ENCODE measurements around the gene GLIPR1L2. TPM values are rescaled to one million over a fixed set of nuclear protein-coding genes. Genes with fewer than 3 reads are reported as not detected.
"Not testable (repeated sequence)": the region's sequence is repeated elsewhere in the genome, so short reads cannot be mapped to it uniquely, and the experiment has no call there.

The GLIPR1L2 gene
- total RNA-seq, 1 donor from 2014 or later = 0.68 TPM

DNA sequence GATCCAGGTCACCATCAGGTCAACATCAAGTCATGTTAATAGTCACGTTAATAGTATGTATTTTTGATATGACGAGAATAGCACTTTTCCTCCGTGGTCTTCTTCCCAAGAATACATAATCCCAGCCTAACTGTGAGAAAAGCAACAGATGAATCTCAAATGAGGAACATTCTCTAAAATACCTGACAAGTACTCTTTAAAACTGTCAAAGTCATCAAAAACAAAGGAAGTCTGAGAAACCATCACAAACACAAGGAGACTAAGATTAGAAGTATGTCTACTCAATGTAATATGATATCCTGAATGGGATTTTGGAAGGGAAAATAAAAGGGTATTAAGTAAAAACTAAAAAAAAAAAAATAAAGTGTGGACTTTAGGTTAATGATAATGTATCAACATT lies 52.8 kb downstream of the GLIPR1L2 start:
- H3K36me3 ChIP-seq = no peaks in the 10 kb centered on the region
- H3K9me3 ChIP-seq = no peaks in the 10 kb centered on the region
- H3K27me3 ChIP-seq (ENCODE audit: low read depth) = no peaks in the 10 kb centered on the region
- no peak for DNase-seq
- intact Hi-C loops (cut with DNase I) = no loop called here
- TF ChIP-seq, protein P1, sequence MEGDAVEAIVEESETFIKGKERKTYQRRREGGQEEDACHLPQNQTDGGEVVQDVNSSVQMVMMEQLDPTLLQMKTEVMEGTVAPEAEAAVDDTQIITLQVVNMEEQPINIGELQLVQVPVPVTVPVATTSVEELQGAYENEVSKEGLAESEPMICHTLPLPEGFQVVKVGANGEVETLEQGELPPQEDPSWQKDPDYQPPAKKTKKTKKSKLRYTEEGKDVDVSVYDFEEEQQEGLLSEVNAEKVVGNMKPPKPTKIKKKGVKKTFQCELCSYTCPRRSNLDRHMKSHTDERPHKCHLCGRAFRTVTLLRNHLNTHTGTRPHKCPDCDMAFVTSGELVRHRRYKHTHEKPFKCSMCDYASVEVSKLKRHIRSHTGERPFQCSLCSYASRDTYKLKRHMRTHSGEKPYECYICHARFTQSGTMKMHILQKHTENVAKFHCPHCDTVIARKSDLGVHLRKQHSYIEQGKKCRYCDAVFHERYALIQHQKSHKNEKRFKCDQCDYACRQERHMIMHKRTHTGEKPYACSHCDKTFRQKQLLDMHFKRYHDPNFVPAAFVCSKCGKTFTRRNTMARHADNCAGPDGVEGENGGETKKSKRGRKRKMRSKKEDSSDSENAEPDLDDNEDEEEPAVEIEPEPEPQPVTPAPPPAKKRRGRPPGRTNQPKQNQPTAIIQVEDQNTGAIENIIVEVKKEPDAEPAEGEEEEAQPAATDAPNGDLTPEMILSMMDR (IDR thresholded peaks at IDR 0.05) = no peak
- H3K4me3 ChIP-seq = no peak overlapping the region
- no peak overlapping the region for H3K27ac ChIP-seq
- H3K4me1 ChIP-seq = no peaks in the 10 kb centered on the region
- ATAC-seq = no peak

DNA sequence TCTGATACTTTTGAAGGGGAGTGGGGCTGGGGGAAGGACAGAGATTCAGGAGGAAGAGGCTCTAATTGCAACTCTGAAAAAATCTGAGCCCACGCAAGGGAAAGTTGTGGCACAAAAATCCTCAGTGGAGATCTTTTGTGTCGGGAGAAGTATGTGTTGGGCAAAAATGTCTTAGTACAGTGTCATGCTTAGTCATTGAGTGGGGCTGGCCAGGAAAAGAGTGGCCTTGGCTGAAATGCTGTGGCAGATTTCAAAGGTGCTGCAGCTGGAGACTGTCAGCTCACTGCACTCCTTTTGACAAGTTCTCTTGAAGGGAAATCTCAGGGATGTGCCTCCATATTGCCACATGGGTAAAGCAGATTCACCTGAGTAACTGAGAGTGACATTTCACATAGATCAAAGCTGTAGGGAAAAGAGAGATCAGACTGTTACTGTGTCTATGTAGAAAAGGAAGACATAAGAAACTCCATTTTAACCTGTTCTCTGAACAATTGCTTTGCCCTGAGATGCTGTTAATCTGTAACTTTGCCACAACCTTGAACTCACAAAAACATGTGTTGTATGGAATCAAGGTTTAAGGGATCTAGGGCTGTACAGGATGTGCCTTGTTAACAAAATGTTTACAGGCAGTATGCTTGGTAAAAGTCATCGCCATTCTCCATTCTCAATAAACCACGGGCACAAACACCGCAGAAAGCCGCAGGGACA lies 53.7 kb downstream of the GLIPR1L2 start:
- TF ChIP-seq, protein P1 (IDR thresholded peaks at IDR 0.05) = no peak
- intact Hi-C loops (cut with DNase I) = no loop called here
- Histone ChIP-seq H3K36me3 (no peaks in the 10 kb centered on the region), H3K27me3 (ENCODE audit: low read depth) (no peaks in the 10 kb centered on the region), H3K4me3 (no peak overlapping the region), H3K9me3 (no peaks in the 10 kb centered on the region), H3K27ac (no peak overlapping the region), H3K4me1 (no peaks in the 10 kb centered on the region)
- no peak for DNase-seq
- ATAC-seq = no peak

DNA sequence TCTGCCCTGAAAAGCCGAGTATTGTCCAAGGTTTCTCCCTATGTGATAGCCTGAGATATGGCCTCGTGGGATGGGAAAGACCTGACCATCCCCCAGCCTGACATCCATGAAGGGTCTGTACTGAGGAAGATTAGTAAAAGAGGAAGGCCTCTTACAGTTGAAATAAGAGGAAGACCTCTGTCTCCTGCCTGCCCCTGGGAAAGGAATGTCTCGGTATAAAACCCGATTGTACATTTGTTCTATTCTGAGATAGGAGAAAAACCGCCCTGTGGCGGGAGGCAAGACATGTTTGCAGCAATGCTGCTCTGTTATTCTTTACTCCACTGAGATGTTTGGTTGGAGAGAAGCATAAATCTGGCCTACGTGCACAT lies 54.2 kb downstream of the GLIPR1L2 start:
- intact Hi-C loops (cut with DNase I); H3K4me3 ChIP-seq; H3K36me3 ChIP-seq; ATAC-seq; H3K27ac ChIP-seq; H3K4me1 ChIP-seq; H3K27me3 ChIP-seq (ENCODE audit: low read depth); DNase-seq; H3K9me3 ChIP-seq: not testable (repeated sequence)

DNA sequence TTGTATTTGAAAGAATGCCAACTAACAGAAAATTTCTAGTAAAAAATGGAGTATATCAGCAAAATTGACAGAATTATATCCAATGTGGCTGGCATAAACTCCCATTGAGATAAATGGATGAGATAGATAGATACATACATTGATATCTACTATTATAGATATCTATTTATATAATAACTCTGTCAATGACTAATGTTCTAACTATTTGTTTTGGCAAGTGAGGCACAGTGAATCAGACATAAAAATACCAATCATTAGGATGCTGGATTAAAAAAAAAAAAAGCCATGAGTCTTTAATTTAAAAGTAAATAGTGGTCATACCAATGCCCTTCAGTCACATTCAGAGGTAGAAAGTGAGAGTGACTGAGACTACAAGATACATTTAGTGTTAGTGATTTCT lies 56.0 kb downstream of the GLIPR1L2 start:
- H3K36me3 ChIP-seq = no peaks in the 10 kb centered on the region
- intact Hi-C loops (cut with DNase I) = no loop called here
- no peak overlapping the region for H3K27ac ChIP-seq
- no peak overlapping the region for H3K4me3 ChIP-seq
- TF ChIP-seq, protein P1 (IDR thresholded peaks at IDR 0.05) = no peak
- DNase-seq (no peak), ATAC-seq (no peak)
- no peaks in the 10 kb centered on the region for H3K4me1 ChIP-seq
- H3K27me3 ChIP-seq (ENCODE audit: low read depth) = no peaks in the 10 kb centered on the region
- no peaks in the 10 kb centered on the region for H3K9me3 ChIP-seq

DNA sequence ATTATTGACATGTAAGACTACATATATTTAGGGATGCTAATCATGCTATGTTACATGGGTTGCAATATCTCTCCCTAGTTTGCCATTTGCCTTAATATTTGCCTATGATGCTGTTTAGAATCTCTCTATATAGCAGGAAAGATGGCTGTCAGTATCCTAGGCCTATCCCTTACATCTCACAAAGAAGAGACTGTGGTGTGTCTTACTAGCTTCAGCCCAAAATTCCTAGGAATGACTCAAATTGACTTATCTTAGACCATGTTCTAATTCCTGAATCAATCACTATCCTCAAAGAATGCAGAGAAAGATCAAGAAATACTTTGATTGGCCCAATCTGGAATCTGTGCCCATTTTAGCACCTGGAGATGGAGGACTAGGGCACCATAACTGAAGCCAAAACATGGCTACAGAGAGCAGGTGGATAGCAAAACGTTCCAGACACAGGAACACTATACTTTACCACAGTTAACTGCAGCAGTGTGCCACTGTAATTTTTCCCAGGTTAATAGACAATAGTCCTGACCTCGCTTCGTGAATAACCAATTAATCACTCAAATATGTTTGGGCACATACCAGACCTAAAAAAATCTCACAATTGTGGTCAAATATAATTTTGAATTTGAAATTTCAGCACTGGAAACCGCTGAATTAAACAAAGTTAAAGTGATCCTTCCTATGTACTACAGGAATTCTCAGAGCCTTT lies 57.0 kb downstream of the GLIPR1L2 start:
- no peaks in the 10 kb centered on the region for H3K4me1 ChIP-seq

More for the DNA sequence above, 57.0 kb downstream of the GLIPR1L2 start:
- intact Hi-C loops (cut with DNase I) = no loop called here
- TF ChIP-seq, protein P1 (IDR thresholded peaks at IDR 0.05) = no peak
- no peak overlapping the region for H3K4me3 ChIP-seq
- no peaks in the 10 kb centered on the region for H3K27me3 ChIP-seq (ENCODE audit: low read depth)
- no peaks in the 10 kb centered on the region for H3K36me3 ChIP-seq
- no peak for DNase-seq
- no peak for ATAC-seq
- no peak overlapping the region for H3K27ac ChIP-seq
- H3K9me3 ChIP-seq = no peaks in the 10 kb centered on the region

Data from lower lobe of right lung (tissue), 2 donors.